HG03342 (cell line): ENCODE data around the gene ALDH2.
"Not testable (repeated sequence)": the region's sequence is repeated elsewhere in the genome, so short reads cannot be mapped to it uniquely, and the experiment has no call there.

Experiments used
- ATAC-seq: cut with Tn5 transposase; IDR thresholded peaks from one replicate; pipeline ENCODE4 v1.9.1; 2021; ENCODE audit warnings: mild to moderate bottlenecking, moderate library complexity; ENCODE audit not compliant: unreplicated experiment

ALDH2 gene

GRCh38 chr12:111785651-111786050 lies 18.9 kb downstream of the ALDH2 start:
- no peak for ATAC-seq

- ATAC-seq = no peak
Observed at GRCh38 chr12:111788178-111788654, 21.5 kb downstream of the ALDH2 start.

GRCh38 chr12:111789779-111790178 lies 23.0 kb downstream of the ALDH2 start:
- ATAC-seq = no peak

- no peak for ATAC-seq
Observed at GRCh38 chr12:111791507-111791906, 24.8 kb downstream of the ALDH2 start.

GRCh38 chr12:111792155-111792855 lies 25.6 kb downstream of the ALDH2 start:
- no peak for ATAC-seq

- no peak for ATAC-seq
Observed at GRCh38 chr12:111792856-111793235, 26.1 kb downstream of the ALDH2 start.

- ATAC-seq = no peak
Observed at GRCh38 chr12:111798182-111798581, 31.4 kb downstream of the ALDH2 start.

- no peak for ATAC-seq
Observed at GRCh38 chr12:111799758-111800157, 33.0 kb downstream of the ALDH2 start.

GRCh38 chr12:111803038-111803626 lies 36.4 kb downstream of the ALDH2 start:
- ATAC-seq = no peak

GRCh38 chr12:111803851-111804250 lies 37.1 kb downstream of the ALDH2 start:
- no peak for ATAC-seq

GRCh38 chr12:111806304-111806703 lies 39.6 kb downstream of the ALDH2 start:
- ATAC-seq = no peak

- ATAC-seq = no peak
Observed at GRCh38 chr12:111807232-111807631, 40.5 kb downstream of the ALDH2 start.

GRCh38 chr12:111812881-111813741 lies 46.4 kb downstream of the ALDH2 start:
- peak; percentile 57 for ATAC-seq

- no peak for ATAC-seq
Observed at GRCh38 chr12:111816065-111816615, 49.4 kb downstream of the ALDH2 start.

- ATAC-seq = not testable (repeated sequence)
Observed at GRCh38 chr12:111816898-111817297, 50.2 kb downstream of the ALDH2 start.

GRCh38 chr12:111818340-111818739 lies 51.6 kb downstream of the ALDH2 start:
- ATAC-seq = no peak

- no peak for ATAC-seq
Observed at GRCh38 chr12:111819191-111820158, 52.7 kb downstream of the ALDH2 start.

GRCh38 chr12:111820828-111821227 lies 54.1 kb downstream of the ALDH2 start:
- ATAC-seq = not testable (repeated sequence)

GRCh38 chr12:111822886-111823285 lies 56.2 kb downstream of the ALDH2 start:
- ATAC-seq = no peak

- ATAC-seq = no peak
Observed at GRCh38 chr12:111823891-111824290, 57.2 kb downstream of the ALDH2 start.
